ENCODE data around the gene MIER3.

- TF ChIP-seq CTCF (IDR thresholded peaks at IDR 0.05) = no peak
- TF ChIP-seq POLR2A (IDR thresholded peaks at IDR 0.05) = no peak
Observed at GRCh38 chr5:56898213-56898612, 53.7 kb downstream of the MIER3 start.

Measured in Peyer's patch (tissue), 4 donors.